WTC11 (cell line): ENCODE data around the gene TIPARP. TPM values are rescaled to one million over a fixed set of nuclear protein-coding genes. Genes with fewer than 3 reads are reported as not detected.

ENCODE experiments used
- ATAC-seq: fragments of 200-7000 bp; cut with Tn5 transposase; 2 replicates; pipeline ENCODE4 v1.10.0; 2021; ENCODE audit warnings: mild to moderate bottlenecking, moderate library complexity
- CTCF ChIA-PET: fragments of 300-600 bp; sonication (Branson Sonifier 250); formaldehyde crosslinking; loops from one replicate; lab custom pipeline; 2021; ENCODE audit warnings: antibody characterized with exemption; lab: Charles Lee
- POLR2A ChIA-PET: fragments of 350-600 bp; sonication (Branson Sonifier 250); formaldehyde crosslinking; loops from one replicate; lab custom pipeline; 2021; ENCODE audit warnings: antibody characterized with exemption; lab: Charles Lee
- DNase-seq: peaks from one replicate; pipeline ENCODE4 v3.0.0; 2021; ENCODE audit warnings: low spot score
- H3K27ac Mint-ChIP-seq: 2 replicates; pipeline ENCODE4 v1.8.0; 2021; ENCODE audit warnings: mixed read lengths
- H3K27me3 Mint-ChIP-seq: 2 replicates; pipeline ENCODE4 v1.8.0; 2021; ENCODE audit warnings: low read depth, mild to moderate bottlenecking, moderate library complexity, mixed read lengths
- H3K36me3 Mint-ChIP-seq: 2 replicates; pipeline ENCODE4 v1.8.0; 2021; ENCODE audit warnings: mixed read lengths
- H3K4me1 Mint-ChIP-seq: 2 replicates; pipeline ENCODE4 v1.8.0; 2022; ENCODE audit warnings: mixed read lengths
- H3K4me3 Mint-ChIP-seq: 2 replicates; pipeline ENCODE4 v1.8.0; 2021; ENCODE audit warnings: mild to moderate bottlenecking, moderate library complexity, mixed read lengths
- H3K9me3 Mint-ChIP-seq: 2 replicates; pipeline ENCODE4 v1.8.0; 2021; ENCODE audit warnings: mixed read lengths
- CREM ChIP-seq: sonication (generic); formaldehyde crosslinking; IDR thresholded peaks from 2 replicates; pipeline ENCODE4 v1.8.1; 2022; ENCODE audit warnings: mild to moderate bottlenecking, missing genetic modification reagents, moderate library complexity
- ELF4 ChIP-seq: sonication (generic); formaldehyde crosslinking; IDR thresholded peaks from 2 replicates; pipeline ENCODE4 v1.8.1; 2022; ENCODE audit warnings: low read depth, mild to moderate bottlenecking, moderate library complexity, missing genetic modification reagents
- EMX1 ChIP-seq: fragments of 250-450 bp; sonication (Bioruptor Pico); IDR thresholded peaks from 2 replicates; pipeline ENCODE4 v1.8.0; 2021; ENCODE audit warnings: mild to moderate bottlenecking
- ETV6 ChIP-seq: sonication (generic); formaldehyde crosslinking; IDR thresholded peaks from 2 replicates; pipeline ENCODE4 v1.8.1; 2022; ENCODE audit warnings: mild to moderate bottlenecking, missing genetic modification reagents
- FOXJ3 ChIP-seq: sonication (generic); formaldehyde crosslinking; IDR thresholded peaks from 2 replicates; pipeline ENCODE4 v1.9.0; 2021; ENCODE audit warnings: missing genetic modification reagents, mild to moderate bottlenecking, borderline replicate concordance
- FOXK1 ChIP-seq: sonication (generic); formaldehyde crosslinking; IDR thresholded peaks from 2 replicates; pipeline ENCODE4 v1.8.0; 2022; ENCODE audit warnings: mild to moderate bottlenecking, moderate library complexity, missing genetic modification reagents
- FOXP1 ChIP-seq: sonication (generic); formaldehyde crosslinking; IDR thresholded peaks from 2 replicates; pipeline ENCODE4 v1.8.0; 2022; ENCODE audit warnings: missing genetic modification reagents, mild to moderate bottlenecking, moderate library complexity, borderline replicate concordance
- GABPB1 ChIP-seq: sonication (generic); formaldehyde crosslinking; IDR thresholded peaks from 2 replicates; pipeline ENCODE4 v1.8.1; 2023; ENCODE audit warnings: mild to moderate bottlenecking, missing genetic modification reagents
- IRF2 ChIP-seq: sonication (generic); formaldehyde crosslinking; IDR thresholded peaks from 2 replicates; pipeline ENCODE4 v1.8.0; 2022; ENCODE audit warnings: low read depth, missing genetic modification reagents, borderline replicate concordance
- JAZF1 ChIP-seq: fragments of 250-450 bp; sonication (Bioruptor Pico); IDR thresholded peaks from 2 replicates; pipeline ENCODE4 v1.9.0; 2021; ENCODE audit warnings: moderate library complexity, mild to moderate bottlenecking, inconsistent platforms
- JUN ChIP-seq: sonication (generic); formaldehyde crosslinking; IDR thresholded peaks from 2 replicates; pipeline ENCODE4 v1.8.0; 2023; ENCODE audit warnings: mild to moderate bottlenecking, missing genetic modification reagents
- KAT7 ChIP-seq: sonication (generic); formaldehyde crosslinking; IDR thresholded peaks from 2 replicates; pipeline ENCODE4 v1.8.1; 2023; ENCODE audit warnings: missing genetic modification reagents, mild to moderate bottlenecking, borderline replicate concordance
- MXD4 ChIP-seq: fragments of 250-450 bp; sonication (Bioruptor Pico); IDR thresholded peaks from 2 replicates; pipeline ENCODE4 v1.8.0; 2021; ENCODE audit warnings: mild to moderate bottlenecking, moderate library complexity, borderline replicate concordance
- MYBL2 ChIP-seq: sonication (generic); formaldehyde crosslinking; IDR thresholded peaks from 2 replicates; pipeline ENCODE4 v1.8.1; 2023; ENCODE audit warnings: mild to moderate bottlenecking, moderate library complexity, missing genetic modification reagents
- NFE2L1 ChIP-seq: sonication (generic); formaldehyde crosslinking; IDR thresholded peaks from 2 replicates; pipeline ENCODE4 v1.8.1; 2023; ENCODE audit warnings: missing genetic modification reagents
- NR1H2 ChIP-seq: sonication (generic); formaldehyde crosslinking; IDR thresholded peaks from 2 replicates; pipeline ENCODE4 v1.9.0; 2021; ENCODE audit warnings: mild to moderate bottlenecking, moderate library complexity, missing genetic modification reagents
- OVOL2 ChIP-seq: fragments of 250-450 bp; sonication (Bioruptor Pico); IDR thresholded peaks from 2 replicates; pipeline ENCODE4 v1.9.0; 2021; ENCODE audit warnings: mild to moderate bottlenecking, borderline replicate concordance
- RELA ChIP-seq: sonication (generic); formaldehyde crosslinking; IDR thresholded peaks from 2 replicates; pipeline ENCODE4 v1.8.1; 2022; ENCODE audit warnings: missing genetic modification reagents, mild to moderate bottlenecking, borderline replicate concordance
- SMAD4 ChIP-seq: sonication (generic); formaldehyde crosslinking; IDR thresholded peaks from 2 replicates; pipeline ENCODE4 v1.8.0; 2022; ENCODE audit warnings: mild to moderate bottlenecking, missing genetic modification reagents
- SOX15 ChIP-seq: fragments of 250-450 bp; sonication (Bioruptor Pico); IDR thresholded peaks from 2 replicates; pipeline ENCODE4 v1.9.0; 2021; ENCODE audit warnings: mild to moderate bottlenecking
- TEAD1 ChIP-seq: sonication (generic); formaldehyde crosslinking; IDR thresholded peaks from 2 replicates; pipeline ENCODE4 v1.8.0; 2022; ENCODE audit warnings: mild to moderate bottlenecking, missing genetic modification reagents
- TEAD4 ChIP-seq: sonication (generic); formaldehyde crosslinking; IDR thresholded peaks from 2 replicates; pipeline ENCODE4 v1.8.0; 2022; ENCODE audit warnings: mild to moderate bottlenecking, missing genetic modification reagents
- ZBTB21 ChIP-seq: sonication (generic); formaldehyde crosslinking; IDR thresholded peaks from 2 replicates; pipeline ENCODE4 v1.8.1; 2023; ENCODE audit warnings: mild to moderate bottlenecking, missing genetic modification reagents, borderline replicate concordance
- ZNF121 ChIP-seq: sonication (generic); formaldehyde crosslinking; IDR thresholded peaks from 2 replicates; pipeline ENCODE4 v1.8.0; 2023; ENCODE audit warnings: missing genetic modification reagents
- ZNF219 ChIP-seq: sonication (generic); formaldehyde crosslinking; IDR thresholded peaks from 2 replicates; pipeline ENCODE4 v1.8.0; 2023; ENCODE audit warnings: missing genetic modification reagents, mild to moderate bottlenecking, borderline replicate concordance
- ZNF232 ChIP-seq: sonication (generic); formaldehyde crosslinking; IDR thresholded peaks from 2 replicates; pipeline ENCODE4 v1.8.0; 2022; ENCODE audit warnings: mild to moderate bottlenecking, missing genetic modification reagents
- ZNF317 ChIP-seq: sonication (generic); formaldehyde crosslinking; IDR thresholded peaks from 2 replicates; pipeline ENCODE4 v1.8.1; 2023; ENCODE audit warnings: low read depth, mild to moderate bottlenecking, moderate library complexity, missing genetic modification reagents, borderline replicate concordance
- ZNF423 ChIP-seq: fragments of 250-450 bp; sonication (Bioruptor Pico); IDR thresholded peaks from 2 replicates; pipeline ENCODE4 v2.1.2; 2022; ENCODE audit warnings: mild to moderate bottlenecking, moderate library complexity
- total RNA-seq: library from RNA; stranded (reverse); gene quantifications from 3 replicates; pipeline ENCODE4 v1.2.3, GENCODE V29; 2021
- TF ChIP-seq, protein P1 (sequence below): sonication (generic); formaldehyde crosslinking; IDR thresholded peaks from 2 replicates; pipeline ENCODE4 v1.8.0; 2022; ENCODE audit warnings: mild to moderate bottlenecking, missing genetic modification reagents
- TF ChIP-seq, protein P2 (sequence below): sonication (generic); formaldehyde crosslinking; IDR thresholded peaks from 2 replicates; pipeline ENCODE4 v1.8.0; 2022; ENCODE audit warnings: mild to moderate bottlenecking, missing genetic modification reagents

TIPARP gene
- total RNA-seq, 1 experiment from 2014 or later, result 5.6 TPM

DNA sequence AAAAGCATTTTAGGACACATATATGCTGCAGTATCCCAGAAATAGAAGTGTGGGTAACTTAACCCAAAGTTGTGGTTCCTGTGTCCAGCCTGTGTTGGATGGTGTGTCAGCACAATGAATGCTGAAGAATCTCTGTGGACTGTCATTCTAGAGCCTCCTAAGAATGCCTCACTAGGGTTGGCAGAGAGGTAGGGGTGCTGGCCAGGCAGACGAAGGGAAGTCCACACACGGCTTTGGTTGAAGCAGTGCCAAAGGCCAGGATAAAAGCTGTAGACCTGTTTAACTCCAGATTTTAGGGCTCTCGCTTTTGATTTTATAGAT lies 43.7 kb upstream of the TIPARP start:
- H3K4me3 Mint-ChIP-seq, result no peak overlapping the region
- no peaks in the 10 kb centered on the region for H3K36me3 Mint-ChIP-seq
- H3K9me3 Mint-ChIP-seq, result no peaks in the 10 kb centered on the region
- ChIA-PET POLR2A (no interaction called here), CTCF (interaction anchor here (1.0 to 1.4 kb wide), 2 partner anchors 43 to 45 kb away, joined by 3 to 4 read pairs; no protein-coding TSS in a partner anchor)
- no peaks in the 10 kb centered on the region for H3K27me3 Mint-ChIP-seq
- DNase-seq (no peak), ATAC-seq (peak; percentile 43)
- H3K27ac Mint-ChIP-seq, result no peak overlapping the region
- peaks cover 32% of the 10 kb centered on the region for H3K4me1 Mint-ChIP-seq
- no peak for TF ChIP-seq EMX1
- no peak for TF ChIP-seq ZNF121 (CRISPR knock-in tag)
- TF ChIP-seq GABPB1 (CRISPR knock-in tag), result no peak
- no peak for TF ChIP-seq ZNF219 (CRISPR knock-in tag)
- no peak for TF ChIP-seq ZNF232
- no peak for TF ChIP-seq KAT7
- no peak for TF ChIP-seq MYBL2
- TF ChIP-seq ZBTB21 (CRISPR knock-in tag), result no peak
- TF ChIP-seq FOXP1, result no peak
- TF ChIP-seq MXD4 (CRISPR knock-in tag), result no peak
- TF ChIP-seq JAZF1 (CRISPR knock-in tag), result no peak
- no peak for TF ChIP-seq ETV6 (CRISPR knock-in tag)
- no peak for TF ChIP-seq SOX15 (CRISPR knock-in tag)
- TF ChIP-seq TEAD4 (CRISPR knock-in tag), result no peak
- no peak for TF ChIP-seq TEAD1 (CRISPR knock-in tag)

DNA sequence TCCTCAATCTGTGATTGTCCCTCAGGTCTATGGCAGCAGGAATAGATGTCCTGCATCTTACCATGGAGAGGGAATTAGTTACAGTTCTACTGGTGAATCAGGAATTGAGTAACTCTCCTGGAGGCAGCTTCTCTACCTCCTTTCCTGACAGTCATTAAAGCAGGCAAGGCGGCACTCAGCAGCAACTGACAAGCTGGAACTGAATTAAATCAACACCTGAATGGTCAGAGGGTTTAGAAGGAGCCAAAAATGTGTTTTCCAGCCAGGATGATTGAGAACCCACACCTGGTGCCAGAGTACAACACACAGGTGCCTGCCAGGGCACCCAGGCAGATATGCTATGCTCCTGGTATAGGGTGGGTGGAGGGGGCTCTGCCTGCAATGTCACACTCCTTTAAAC lies 43.1 kb upstream of the TIPARP start:
- no peak overlapping the region for H3K27ac Mint-ChIP-seq
- H3K4me3 Mint-ChIP-seq, result no peak overlapping the region
- TF ChIP-seq SMAD4 (CRISPR knock-in tag) (no peak), FOXK1 (CRISPR knock-in tag) (no peak), ZNF423 (no peak), OVOL2 (CRISPR knock-in tag) (no peak), ZNF317 (no peak), IRF2 (CRISPR knock-in tag) (no peak), CREM (no peak), FOXJ3 (CRISPR knock-in tag) (no peak), JUN (CRISPR knock-in tag) (no peak), ELF4 (CRISPR knock-in tag) (no peak), NR1H2 (no peak), RELA (no peak), NFE2L1 (CRISPR knock-in tag) (no peak)
- TF ChIP-seq, protein P1, sequence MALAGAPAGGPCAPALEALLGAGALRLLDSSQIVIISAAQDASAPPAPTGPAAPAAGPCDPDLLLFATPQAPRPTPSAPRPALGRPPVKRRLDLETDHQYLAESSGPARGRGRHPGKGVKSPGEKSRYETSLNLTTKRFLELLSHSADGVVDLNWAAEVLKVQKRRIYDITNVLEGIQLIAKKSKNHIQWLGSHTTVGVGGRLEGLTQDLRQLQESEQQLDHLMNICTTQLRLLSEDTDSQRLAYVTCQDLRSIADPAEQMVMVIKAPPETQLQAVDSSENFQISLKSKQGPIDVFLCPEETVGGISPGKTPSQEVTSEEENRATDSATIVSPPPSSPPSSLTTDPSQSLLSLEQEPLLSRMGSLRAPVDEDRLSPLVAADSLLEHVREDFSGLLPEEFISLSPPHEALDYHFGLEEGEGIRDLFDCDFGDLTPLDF (CRISPR knock-in tag), result no peak
- TF ChIP-seq, protein P2, sequence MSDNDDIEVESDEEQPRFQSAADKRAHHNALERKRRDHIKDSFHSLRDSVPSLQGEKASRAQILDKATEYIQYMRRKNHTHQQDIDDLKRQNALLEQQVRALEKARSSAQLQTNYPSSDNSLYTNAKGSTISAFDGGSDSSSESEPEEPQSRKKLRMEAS, result no peak
- H3K9me3 Mint-ChIP-seq, result no peaks in the 10 kb centered on the region
- ChIA-PET CTCF (interaction anchor here (1.4 kb wide), 1 partner anchor 42 kb away, joined by 4 read pairs; no protein-coding TSS in a partner anchor), POLR2A (no interaction called here)
- H3K27me3 Mint-ChIP-seq, result no peaks in the 10 kb centered on the region
- DNase-seq (no peak), ATAC-seq (no peak)
- no peaks in the 10 kb centered on the region for H3K36me3 Mint-ChIP-seq
- H3K4me1 Mint-ChIP-seq, result peaks cover 32% of the 10 kb centered on the region
